ENCODE results near the gene DNAH1. TPM values are rescaled to one million over a fixed set of nuclear protein-coding genes. Genes with fewer than 3 reads are reported as not detected.

Gene DNAH1
- total and polyA plus RNA-seq, 2 of the 13 experiments (the other 11 are each of a cell fraction or from before 2014, with no cell fraction given) = 0.64 to 3.5 TPM

- no peaks in the 10 kb centered on the region for H4K20me1 ChIP-seq (ENCODE audit: insufficient read depth, low read length)
- no peak overlapping the region for H3K4me2 ChIP-seq (ENCODE audit: low read depth, low read length)
- no peaks in the 10 kb centered on the region for H3K9me3 ChIP-seq (ENCODE audit: low read length)
- ChIA-PET CTCF (ENCODE audit: low intra/inter-chr PET ratio, low total read pairs) (no interaction called here), POLR2A (interaction anchor here (1.0 kb wide), 1 partner anchor 57 kb away, joined by 4 read pairs; no protein-coding TSS in a partner anchor)
- no peak for FAIRE-seq
- 68% methylated on average over 8 of the region's 13 CpGs for WGBS (ENCODE audit: low lambda C conversion rate)
- in situ Hi-C loops (cut with HindIII; ENCODE audit: extremely low pct_ligation_motif_present, low pct_unique_long_range_greater_than_20kb) = loop anchor here (5.0 kb wide), 1 partner anchor 56 kb away; no protein-coding TSS in a partner anchor
- DNase-seq (ENCODE audit: low spot score) = no peak
- H3K79me2 ChIP-seq (ENCODE audit: insufficient read depth, low read length) = no peaks in the 10 kb centered on the region
- no peak overlapping the region for H3K9ac ChIP-seq (ENCODE audit: insufficient read depth, low read depth, low read length)
- no peak overlapping the region for H3K4me3 ChIP-seq (replicated peaks in 1 of 3; ENCODE audit: insufficient read depth in 1 of 3, low read depth in 2 of 3, low read length in 3 of 3)
- no peaks in the 10 kb centered on the region; a peak in 1 of 5 replicates for H3K36me3 ChIP-seq (replicated peaks in 1 of 2; ENCODE audit: control insufficient read depth in 1 of 2, insufficient read depth in 2 of 2, low read length in 2 of 2)
- no peaks in the 10 kb centered on the region for H3K4me1 ChIP-seq (ENCODE audit: insufficient read depth, low read length)
- no peak for ATAC-seq
- intact Hi-C loops (cut with micrococcal nuclease; ENCODE audit: unreplicated experiment) = no loop called here
- no peak overlapping the region for H3K27ac ChIP-seq (ENCODE audit: extremely low read length, insufficient read depth, low read length)
- H2AFZ ChIP-seq (ENCODE audit: low read length) = no peak overlapping the region
- no TSS peak for BruUV-seq (replicated peaks)
- no peaks in the 10 kb centered on the region for H3K27me3 ChIP-seq (ENCODE audit: control insufficient read depth in 1 of 2, insufficient read depth in 2 of 2, low read length in 2 of 2)
- TF ChIP-seq CC2D1A (CRISPR knock-in tag; IDR thresholded peaks at IDR 0.05) (no peak), ZNF138 (CRISPR knock-in tag; IDR thresholded peaks at IDR 0.05; ENCODE audit: low read depth) (no peak), POLR2AphosphoS2 (IDR thresholded peaks at IDR 0.05; ENCODE audit: low read depth, low read length) (no peak), ZNF333 (CRISPR knock-in tag; IDR thresholded peaks at IDR 0.05; ENCODE audit: borderline replicate concordance) (no peak), ZNF205 (CRISPR knock-in tag; IDR thresholded peaks at IDR 0.05) (no peak), TEF (CRISPR knock-in tag; IDR thresholded peaks at IDR 0.05) (no peak), ATF1 (CRISPR knock-in tag; IDR thresholded peaks at IDR 0.05) (no peak), ZKSCAN5 (CRISPR knock-in tag; IDR thresholded peaks at IDR 0.05) (no peak), RCOR2 (CRISPR knock-in tag; IDR thresholded peaks at IDR 0.05) (no peak), JUNB (CRISPR knock-in tag; IDR thresholded peaks at IDR 0.05; ENCODE audit: borderline replicate concordance) (no peak), ZEB1 (IDR thresholded peaks at IDR 0.05; ENCODE audit: insufficient replicate concordance, low read depth) (no peak), FOXP4 (CRISPR knock-in tag; IDR thresholded peaks at IDR 0.05) (no peak), SCMH1 (CRISPR knock-in tag; IDR thresholded peaks at IDR 0.05; ENCODE audit: borderline replicate concordance) (no peak)
- TF ChIP-seq, protein P1, sequence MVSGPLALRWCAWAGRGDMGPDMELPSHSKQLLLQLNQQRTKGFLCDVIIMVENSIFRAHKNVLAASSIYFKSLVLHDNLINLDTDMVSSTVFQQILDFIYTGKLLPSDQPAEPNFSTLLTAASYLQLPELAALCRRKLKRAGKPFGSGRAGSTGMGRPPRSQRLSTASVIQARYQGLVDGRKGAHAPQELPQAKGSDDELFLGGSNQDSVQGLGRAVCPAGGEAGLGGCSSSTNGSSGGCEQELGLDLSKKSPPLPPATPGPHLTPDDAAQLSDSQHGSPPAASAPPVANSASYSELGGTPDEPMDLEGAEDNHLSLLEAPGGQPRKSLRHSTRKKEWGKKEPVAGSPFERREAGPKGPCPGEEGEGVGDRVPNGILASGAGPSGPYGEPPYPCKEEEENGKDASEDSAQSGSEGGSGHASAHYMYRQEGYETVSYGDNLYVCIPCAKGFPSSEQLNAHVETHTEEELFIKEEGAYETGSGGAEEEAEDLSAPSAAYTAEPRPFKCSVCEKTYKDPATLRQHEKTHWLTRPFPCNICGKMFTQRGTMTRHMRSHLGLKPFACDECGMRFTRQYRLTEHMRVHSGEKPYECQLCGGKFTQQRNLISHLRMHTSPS (CRISPR knock-in tag; IDR thresholded peaks at IDR 0.05; ENCODE audit: low read depth) = no peak
- TF ChIP-seq, protein P2, sequence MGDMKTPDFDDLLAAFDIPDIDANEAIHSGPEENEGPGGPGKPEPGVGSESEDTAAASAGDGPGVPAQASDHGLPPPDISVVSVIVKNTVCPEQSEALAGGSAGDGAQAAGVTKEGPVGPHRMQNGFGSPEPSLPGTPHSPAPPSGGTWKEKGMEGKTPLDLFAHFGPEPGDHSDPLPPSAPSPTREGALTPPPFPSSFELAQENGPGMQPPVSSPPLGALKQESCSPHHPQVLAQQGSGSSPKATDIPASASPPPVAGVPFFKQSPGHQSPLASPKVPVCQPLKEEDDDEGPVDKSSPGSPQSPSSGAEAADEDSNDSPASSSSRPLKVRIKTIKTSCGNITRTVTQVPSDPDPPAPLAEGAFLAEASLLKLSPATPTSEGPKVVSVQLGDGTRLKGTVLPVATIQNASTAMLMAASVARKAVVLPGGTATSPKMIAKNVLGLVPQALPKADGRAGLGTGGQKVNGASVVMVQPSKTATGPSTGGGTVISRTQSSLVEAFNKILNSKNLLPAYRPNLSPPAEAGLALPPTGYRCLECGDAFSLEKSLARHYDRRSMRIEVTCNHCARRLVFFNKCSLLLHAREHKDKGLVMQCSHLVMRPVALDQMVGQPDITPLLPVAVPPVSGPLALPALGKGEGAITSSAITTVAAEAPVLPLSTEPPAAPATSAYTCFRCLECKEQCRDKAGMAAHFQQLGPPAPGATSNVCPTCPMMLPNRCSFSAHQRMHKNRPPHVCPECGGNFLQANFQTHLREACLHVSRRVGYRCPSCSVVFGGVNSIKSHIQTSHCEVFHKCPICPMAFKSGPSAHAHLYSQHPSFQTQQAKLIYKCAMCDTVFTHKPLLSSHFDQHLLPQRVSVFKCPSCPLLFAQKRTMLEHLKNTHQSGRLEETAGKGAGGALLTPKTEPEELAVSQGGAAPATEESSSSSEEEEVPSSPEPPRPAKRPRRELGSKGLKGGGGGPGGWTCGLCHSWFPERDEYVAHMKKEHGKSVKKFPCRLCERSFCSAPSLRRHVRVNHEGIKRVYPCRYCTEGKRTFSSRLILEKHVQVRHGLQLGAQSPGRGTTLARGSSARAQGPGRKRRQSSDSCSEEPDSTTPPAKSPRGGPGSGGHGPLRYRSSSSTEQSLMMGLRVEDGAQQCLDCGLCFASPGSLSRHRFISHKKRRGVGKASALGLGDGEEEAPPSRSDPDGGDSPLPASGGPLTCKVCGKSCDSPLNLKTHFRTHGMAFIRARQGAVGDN (CRISPR knock-in tag; IDR thresholded peaks at IDR 0.05) = no peak
Observed at GRCh38 chr3:52347716-52348635, 31.9 kb downstream of the DNAH1 start.
